GM21528 (cell line): ENCODE data around the gene ROMO1.
"Not testable (repeated sequence)": the region's sequence is repeated elsewhere in the genome, so short reads cannot be mapped to it uniquely, and the experiment has no call there.

ENCODE experiments used
- ATAC-seq: cut with Tn5 transposase; IDR thresholded peaks from one replicate; pipeline ENCODE4 v1.9.1; 2021; ENCODE audit warnings: mild to moderate bottlenecking, moderate library complexity; ENCODE audit not compliant: unreplicated experiment, low FRiP score

ROMO1 gene

GRCh38 chr20:35709259-35709658 lies 10.1 kb downstream of the ROMO1 start:
- no peak for ATAC-seq

- no peak for ATAC-seq
Measured at GRCh38 chr20:35710039-35710438, 10.8 kb downstream of the ROMO1 start.

GRCh38 chr20:35710884-35711587 lies 11.8 kb downstream of the ROMO1 start:
- no peak for ATAC-seq

GRCh38 chr20:35711588-35712209 lies 12.5 kb downstream of the ROMO1 start:
- no peak for ATAC-seq

GRCh38 chr20:35713120-35713519 lies 13.9 kb downstream of the ROMO1 start:
- not testable (repeated sequence) for ATAC-seq

- no peak for ATAC-seq
Measured at GRCh38 chr20:35714127-35714526, 14.9 kb downstream of the ROMO1 start.

- no peak for ATAC-seq
Measured at GRCh38 chr20:35715652-35716051, 16.4 kb downstream of the ROMO1 start.

GRCh38 chr20:35716330-35716729 lies 17.1 kb downstream of the ROMO1 start:
- ATAC-seq, result no peak

- not testable (repeated sequence) for ATAC-seq
Measured at GRCh38 chr20:35718321-35718720, 19.1 kb downstream of the ROMO1 start.

- ATAC-seq, result no peak
Measured at GRCh38 chr20:35718972-35719635, 19.9 kb downstream of the ROMO1 start.

- ATAC-seq, result no peak
Measured at GRCh38 chr20:35719717-35720116, 20.5 kb downstream of the ROMO1 start.

- ATAC-seq, result no peak
Measured at GRCh38 chr20:35720165-35721123, 21.2 kb downstream of the ROMO1 start.

- no peak for ATAC-seq
Measured at GRCh38 chr20:35721219-35721618, 22.0 kb downstream of the ROMO1 start.

GRCh38 chr20:35721621-35722020 lies 22.4 kb downstream of the ROMO1 start:
- ATAC-seq, result no peak

- ATAC-seq, result not testable (repeated sequence)
Measured at GRCh38 chr20:35723275-35723639, 24.1 kb downstream of the ROMO1 start.

GRCh38 chr20:35723652-35724320 lies 24.6 kb downstream of the ROMO1 start:
- ATAC-seq, result not testable (repeated sequence)

GRCh38 chr20:35724321-35725230 lies 25.4 kb downstream of the ROMO1 start:
- no peak for ATAC-seq

- no peak for ATAC-seq
Measured at GRCh38 chr20:35726842-35727711, 27.9 kb downstream of the ROMO1 start.
